Endothelial cell of umbilical vein (primary cell): Measurements from ENCODE around the gene SPCS3. TPM values are rescaled to one million over a fixed set of nuclear protein-coding genes. Genes with fewer than 3 reads are reported as not detected.
A peak's percentile ranks its signal among the peaks of the same experiment; 100 is the strongest.

Source experiments
- BruUV-seq: library from RNA; stranded (reverse); fragments of 400-500 nt; replicated peaks from 2 replicates; lab custom pipeline; 2021; lab: Mats Ljungman, UMichigan
- CTCF ChIA-PET: fragments of 300-600, 350-600 bp; sonication (Branson Sonifier 250); formaldehyde crosslinking; loops from one replicate; lab custom pipeline; 2021; ENCODE audit warnings: antibody characterized with exemption, inconsistent platforms; lab: Charles Lee
- POLR2A ChIA-PET: fragments of 300-600, 350-600 bp; sonication (Branson Sonifier 250); formaldehyde crosslinking; loops from one replicate; lab custom pipeline; 2021; ENCODE audit warnings: antibody characterized with exemption, inconsistent platforms; lab: Charles Lee
- DNase-seq: peaks from one replicate; pipeline ENCODE4 v3.0.0-alpha.2; 2011; ENCODE audit warnings: low read depth, low spot score
- FAIRE-seq: peaks from 2 replicates; lab custom pipeline; 2011; peaks lifted over from hg19 to GRCh38; lab: Jason Lieb, UNC
- H2AFZ ChIP-seq: 2 replicates; pipeline ENCODE4 v1.6.0; 2012; ENCODE audit warnings: low read depth, low read length, control low read depth, inconsistent platforms
- H3K27ac ChIP-seq: 2 replicates; pipeline ENCODE4 v1.5.1; 2011; ENCODE audit warnings: low read depth, mild to moderate bottlenecking, control low read depth, low read length, moderate library complexity; ENCODE audit not compliant: insufficient read depth
- H3K27me3 ChIP-seq, 2 experiments: 2 replicates each; pipeline versions ENCODE4 v1.6.0 to v1.6.1; 2011; ENCODE audit warnings: low read length in 2 of 2, mixed read lengths in 1 of 2; ENCODE audit not compliant: control insufficient read depth in 2 of 2, insufficient read depth in 2 of 2
- H3K36me3 ChIP-seq, 2 experiments: 2 replicates in 1 of 2; 3 replicates in 1 of 2; pipeline ENCODE4 v1.5.1; 2011; ENCODE audit warnings: low read length in 2 of 2, mild to moderate bottlenecking in 1 of 2, moderate library complexity in 1 of 2; ENCODE audit not compliant: control insufficient read depth in 2 of 2, insufficient read depth in 2 of 2; ENCODE audit errors: extremely low read depth in 1 of 2
- H3K4me1 ChIP-seq: 3 replicates; pipeline ENCODE4 v1.5.1; 2011; ENCODE audit warnings: mild to moderate bottlenecking, low read length; ENCODE audit not compliant: control insufficient read depth, insufficient read depth; ENCODE audit errors: extremely low read depth
- H3K4me2 ChIP-seq: 2 replicates; pipeline ENCODE4 v1.6.1; 2011; ENCODE audit warnings: low read length, control low read depth, mixed read lengths; ENCODE audit not compliant: insufficient read depth
- H3K4me3 ChIP-seq, 3 experiments: fragments of 200-600 bp in 1 of 3; sonication (generic), shearing (Covaris generic) in 1 of 3; replicated peaks in 1 of 3; 2 replicates each; pipeline ENCODE4 v1.5.1; 2011 to 2016; ENCODE audit warnings: control low read depth in 3 of 3, low read length in 3 of 3, mild to moderate bottlenecking in 2 of 3, inconsistent platforms in 1 of 3, low read depth in 1 of 3, moderate library complexity in 1 of 3; ENCODE audit not compliant: insufficient read depth in 1 of 3
- H3K79me2 ChIP-seq: 2 replicates; pipeline ENCODE4 v1.6.0; 2012; ENCODE audit warnings: low read length, inconsistent platforms; ENCODE audit not compliant: control insufficient read depth, insufficient read depth
- H3K9ac ChIP-seq: replicated peaks from 2 replicates; pipeline ENCODE3; 2011; ENCODE audit warnings: low read length, control low read depth; ENCODE audit not compliant: insufficient read depth; ENCODE audit errors: extremely low read depth
- H3K9me1 ChIP-seq: replicated peaks from 3 replicates; pipeline ENCODE4 v1.6.0; 2011; ENCODE audit warnings: mild to moderate bottlenecking, low read length; ENCODE audit not compliant: control insufficient read depth, insufficient read depth; ENCODE audit errors: extremely low read depth
- H3K9me3 ChIP-seq: replicated peaks from 2 replicates; pipeline ENCODE4 v1.5.1; 2012; ENCODE audit warnings: low read length, inconsistent platforms; ENCODE audit not compliant: control insufficient read depth, insufficient read depth
- H4K20me1 ChIP-seq: replicated peaks from 2 replicates; pipeline ENCODE3; 2011; ENCODE audit warnings: mild to moderate bottlenecking, low read length; ENCODE audit not compliant: control insufficient read depth, insufficient read depth; ENCODE audit errors: extremely low read depth
- CTCF ChIP-seq, 2 donors: IDR thresholded peaks; 1 replicate in 1 of 2; 2 replicates in 1 of 2; pipeline ENCODE4 v1.5.1; 2011; ENCODE audit warnings: low read length in 2 of 2, mild to moderate bottlenecking in 2 of 2, moderate library complexity in 2 of 2, control low read depth in 1 of 2, inconsistent platforms in 1 of 2, low read depth in 1 of 2; ENCODE audit not compliant: insufficient read depth in 1 of 2; ENCODE audit errors: extremely low read depth in 1 of 2
- EZH2 ChIP-seq: IDR thresholded peaks from 2 replicates; pipeline ENCODE4 v1.6.1; 2012; ENCODE audit warnings: borderline replicate concordance, low read depth, mild to moderate bottlenecking, moderate library complexity, low read length, inconsistent platforms; ENCODE audit not compliant: severe bottlenecking
- FOS ChIP-seq: IDR thresholded peaks from 2 replicates; pipeline ENCODE4 v1.6.1; 2011; ENCODE audit warnings: mild to moderate bottlenecking, low read length, moderate library complexity, borderline replicate concordance; ENCODE audit not compliant: insufficient read depth
- GATA2 ChIP-seq: IDR thresholded peaks from 2 replicates; pipeline ENCODE4 v1.7.0; 2011; ENCODE audit warnings: low read depth, mild to moderate bottlenecking, moderate library complexity, mixed read lengths, low read length; ENCODE audit not compliant: insufficient read length, insufficient read depth
- JUN ChIP-seq: IDR thresholded peaks from 2 replicates; pipeline ENCODE4 v1.6.1; 2011; ENCODE audit warnings: borderline replicate concordance, low read depth; ENCODE audit not compliant: insufficient read length, insufficient read depth
- MAX ChIP-seq: IDR thresholded peaks from 2 replicates; pipeline ENCODE4 v1.6.1; 2011; ENCODE audit not compliant: insufficient read depth, insufficient read length
- MYC ChIP-seq: IDR thresholded peaks from one replicate; pipeline ENCODE4 v1.6.1; 2011; ENCODE audit warnings: mild to moderate bottlenecking, low read depth, low read length
- POLR2A ChIP-seq: IDR thresholded peaks from 2 replicates; pipeline ENCODE4 v1.6.1; 2012; ENCODE audit warnings: low read depth, mild to moderate bottlenecking, control low read depth, low read length
- POLR2AphosphoS5 ChIP-seq: IDR thresholded peaks from 2 replicates; pipeline ENCODE4 v1.6.1; 2012; ENCODE audit warnings: low read depth, mild to moderate bottlenecking, control low read depth, low read length, moderate library complexity; ENCODE audit not compliant: insufficient read depth
- dilution Hi-C: fragments of 300-500 bp; cut with MboI; formaldehyde crosslinking; loops from one replicate; pipeline ENCODE4 v1.15.0; 2019; ENCODE audit warnings: low sequenced_read_pairs; ENCODE audit not compliant: extremely low pct_ligation_motif_present
- intact Hi-C: fragments of 100-400 bp; cut with micrococcal nuclease; formaldehyde crosslinking; loops from one replicate; pipeline ENCODE4 v1.10.0; 2022
- polyA plus RNA-seq, 4 experiments: library from polyadenylated mRNA; depleted of rRNA in 3 of 4; stranded (reverse) in 3 of 4; unstranded in 1 of 4; fragments of >200 nt; gene quantifications; 2 replicates each; pipeline versions ENCODE4 v1.2.1 to v1.2.3, GENCODE V29; 2011 to 2012; ENCODE audit warnings: missing spikeins in 1 of 4
- total RNA-seq: library from RNA; stranded (reverse); gene quantifications from 2 replicates; pipeline ENCODE4 v1.2.3, GENCODE V29; 2021

Gene SPCS3
- total and polyA plus RNA-seq, 2 donors (not counting 3 experiments of a cell fraction or from before 2014, with no cell fraction given) = 36.4 to 183 TPM

- no peak for DNase-seq
- BruUV-seq = TSS peak; percentile 45
- intact Hi-C loops = loop anchor here (1.0 to 2.0 kb wide), 2 partner anchors 124 to 1124 kb away; partner anchors contain the start of genes AGA and SPATA4
Observed at GRCh38 chr4:176319151-176319703, 539 bp upstream of the SPCS3 start.

GRCh38 chr4:176320340-176320975, 692 bp downstream of the SPCS3 start:
- H3K36me3 ChIP-seq = no peaks in the 10 kb centered on the region
- DNase-seq = peak; percentile 91
- peak overlapping the region; percentile 78 for H2AFZ ChIP-seq
- dilution Hi-C loops (no loop called here), intact Hi-C loops (loop anchor here (2.0 to 5.0 kb wide), 3 partner anchors 14 to 1002 kb away; no protein-coding TSS in a partner anchor)
- TSS peak; percentile 38 for BruUV-seq
- peak overlapping the region; percentile 85 for H3K4me2 ChIP-seq
- TF ChIP-seq MYC = peak; percentile 47
- TF ChIP-seq FOS = no peak
- no peak for TF ChIP-seq JUN
- TF ChIP-seq MAX = peak; percentile 29
- no peak for TF ChIP-seq GATA2
- TF ChIP-seq POLR2A = peak; percentile 56
- TF ChIP-seq CTCF (IDR thresholded peaks at IDR 0.05; ENCODE audit: extremely low read depth in 1 of 2, insufficient read depth in 1 of 2, low read depth in 1 of 2, low read length in 2 of 2) = no peak
- TF ChIP-seq EZH2 = no peak
- TF ChIP-seq POLR2AphosphoS5 = peak; percentile 44
- no peaks in the 10 kb centered on the region for H3K9me3 ChIP-seq
- H3K79me2 ChIP-seq = peaks cover 56% of the 10 kb centered on the region
- peaks cover 20% of the 10 kb centered on the region for H3K4me1 ChIP-seq
- peak overlapping the region; percentile 51 to 85 (median 74) for H3K4me3 ChIP-seq
- no peaks in the 10 kb centered on the region for H3K27me3 ChIP-seq
- peak overlapping the region; percentile 99 for H3K9ac ChIP-seq
- H3K9me1 ChIP-seq = peaks cover 2% of the 10 kb centered on the region
- peak; percentile 82 for FAIRE-seq
- H4K20me1 ChIP-seq = peaks cover 3% of the 10 kb centered on the region
- H3K27ac ChIP-seq = peak overlapping the region; percentile 99
- POLR2A ChIA-PET = no interaction called here
- CTCF ChIA-PET = no interaction called here

More at GRCh38 chr4:176319151-176319703, 539 bp upstream of the SPCS3 start:
- H3K36me3 ChIP-seq = no peaks in the 10 kb centered on the region
- dilution Hi-C loops = no loop called here
- peaks cover 44% of the 10 kb centered on the region for H3K79me2 ChIP-seq
- POLR2A ChIA-PET = no interaction called here
- H3K27ac ChIP-seq = peak overlapping the region; percentile 70
- peak overlapping the region; percentile 90 for H3K9ac ChIP-seq
- H3K4me3 ChIP-seq = peak overlapping the region; percentile 45 to 85 (median 51)
- TF ChIP-seq POLR2A = no peak
- no peak for TF ChIP-seq FOS
- TF ChIP-seq GATA2 = peak; percentile 43
- H2AFZ ChIP-seq = peak overlapping the region; percentile 97
- CTCF ChIA-PET = no interaction called here
- peak; percentile 18 for FAIRE-seq
- H3K9me3 ChIP-seq = no peaks in the 10 kb centered on the region
- peaks cover 20% of the 10 kb centered on the region for H3K4me1 ChIP-seq
- H3K27me3 ChIP-seq = no peaks in the 10 kb centered on the region
- peaks cover 3% of the 10 kb centered on the region for H4K20me1 ChIP-seq
- peaks cover 2% of the 10 kb centered on the region for H3K9me1 ChIP-seq
- peak overlapping the region; percentile 97 for H3K4me2 ChIP-seq
